ENCODE results near the gene CRACR2B. TPM values are rescaled to one million over a fixed set of nuclear protein-coding genes. Genes with fewer than 3 reads are reported as not detected.

CRACR2B gene
- 40.5 TPM for total RNA-seq

DNA sequence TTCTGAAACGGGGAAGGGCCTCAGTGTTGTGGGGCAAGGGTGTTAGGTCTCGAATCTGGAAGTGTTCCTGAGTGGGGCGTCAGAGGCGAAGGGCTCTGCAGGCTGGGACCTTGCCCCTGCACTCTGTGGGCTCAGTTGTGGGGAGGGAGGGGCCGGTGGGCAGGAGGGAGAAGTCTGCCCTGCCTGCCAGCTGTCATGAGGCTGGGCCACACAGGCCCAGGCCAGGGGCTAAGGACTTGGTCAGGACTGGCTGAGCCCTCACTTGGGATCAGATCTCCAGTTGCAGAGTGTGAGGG lies at the start of gene CRACR2B:
CRACR2B (plus strand) TSS at position 23 of the 296 bp plus-strand sequence. CDS start 689 bp downstream, outside the sequence.
- no peak for DNase-seq (ENCODE audit: low spot score)

DNA sequence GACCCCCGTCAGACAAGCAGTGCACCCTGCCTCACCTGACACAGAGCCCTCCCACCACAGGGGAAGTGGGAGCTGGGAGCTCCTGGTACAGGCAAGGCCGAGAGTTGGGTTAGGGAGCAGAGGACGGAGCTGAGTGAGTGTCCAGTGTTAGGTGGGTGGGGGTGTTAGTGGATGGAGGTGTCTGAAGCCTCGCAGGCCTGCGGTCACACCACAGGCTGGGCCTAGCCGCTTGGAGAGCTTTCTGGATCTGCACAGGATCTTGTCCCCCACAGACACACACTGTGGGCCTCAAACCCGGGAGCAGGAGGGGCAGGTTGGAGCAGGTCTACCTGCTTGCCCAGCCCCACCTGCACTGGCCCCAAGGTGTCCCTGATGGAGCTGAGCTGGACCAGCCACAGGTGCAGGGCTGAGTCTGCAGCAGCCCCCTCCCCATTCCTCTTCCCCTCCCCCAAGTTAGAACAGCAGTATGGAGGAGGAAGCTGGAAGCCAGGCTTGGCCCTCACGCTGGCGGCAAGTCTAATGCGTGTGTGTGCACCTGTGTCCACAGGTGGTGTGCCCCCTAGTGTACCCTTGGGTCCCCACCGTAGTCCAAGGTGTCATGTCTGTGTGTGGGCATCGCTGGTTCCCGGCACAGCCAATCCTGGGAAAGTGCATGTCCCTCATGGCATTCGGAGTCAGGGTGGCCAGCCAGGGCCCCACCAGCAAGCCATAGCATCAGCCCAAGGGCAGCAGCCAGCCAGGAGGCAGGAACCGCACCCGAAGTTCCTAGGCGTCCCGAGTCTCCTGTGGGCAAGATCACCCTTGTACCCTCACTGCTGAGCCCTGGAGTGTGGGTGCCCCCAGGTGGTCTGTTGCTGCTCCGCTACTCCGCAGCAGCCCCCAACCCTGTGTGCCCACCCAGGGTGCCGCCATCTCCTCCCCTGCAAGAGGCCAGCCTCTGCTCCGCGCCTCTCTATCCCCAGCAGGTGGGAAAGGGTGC lies 48.5 kb upstream of the CRACR2B start:
- no peak for DNase-seq (ENCODE audit: low spot score)

DNA sequence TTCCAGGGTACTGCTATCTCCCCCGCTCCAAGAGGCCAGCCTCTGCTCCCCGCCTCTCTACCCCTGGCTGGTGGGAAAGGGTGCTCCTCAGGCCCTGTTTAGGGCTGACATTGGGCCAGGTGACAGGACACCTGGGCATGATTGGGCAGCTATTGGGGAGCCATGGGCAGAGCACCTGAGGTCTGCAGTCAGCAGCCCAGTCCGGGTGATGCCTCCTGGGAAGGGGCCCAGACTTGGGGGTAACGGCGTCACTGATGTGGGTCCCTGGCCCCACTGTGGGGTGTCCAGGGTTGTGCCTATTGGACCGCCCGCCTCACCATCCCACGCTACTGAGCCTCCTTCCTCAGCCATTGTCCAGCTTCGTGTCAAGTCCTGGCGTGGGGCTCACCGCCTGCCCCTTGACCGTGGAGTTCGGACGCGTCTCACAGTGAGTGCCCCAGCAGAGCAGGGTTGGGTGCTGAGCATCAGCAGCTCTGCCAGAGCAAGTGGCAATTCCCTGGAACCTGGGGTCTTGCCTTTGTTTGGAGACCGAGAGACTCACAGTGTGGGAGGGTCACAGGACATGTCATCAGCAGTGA lies 47.7 kb upstream of the CRACR2B start:
- DNase-seq (ENCODE audit: low spot score), result no peak

- no peak for DNase-seq (ENCODE audit: low spot score)
Observed at GRCh38 chr11:782264-783174, 45.2 kb upstream of the CRACR2B start.

DNA sequence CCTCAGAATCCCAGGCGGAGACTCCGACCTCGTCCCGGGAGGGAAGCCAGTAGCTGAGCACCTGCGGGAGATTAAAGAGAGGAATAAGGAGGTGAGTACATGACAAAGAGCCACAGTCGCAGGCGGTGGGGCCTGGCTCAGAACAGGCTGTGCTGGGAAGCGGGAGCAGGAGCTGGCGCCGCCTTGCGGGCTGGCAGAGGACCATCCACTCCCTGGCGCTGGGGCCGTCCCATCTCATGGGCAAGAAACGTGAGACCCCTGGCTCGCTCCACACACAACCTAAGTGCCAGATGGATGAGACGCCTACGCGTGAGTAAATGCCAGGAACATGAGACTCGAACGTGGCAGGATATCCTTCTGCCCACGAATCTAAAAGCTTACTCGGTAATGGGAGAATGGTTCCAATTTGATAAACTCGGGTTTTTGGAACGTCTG lies 44.1 kb upstream of the CRACR2B start:
- peak; percentile 66 for DNase-seq (ENCODE audit: low spot score)

GRCh38 chr11:786235-787083 lies 41.3 kb upstream of the CRACR2B start:
- no peak for DNase-seq (ENCODE audit: low spot score)

GRCh38 chr11:787084-787675 lies 40.5 kb upstream of the CRACR2B start:
- no peak for DNase-seq (ENCODE audit: low spot score)

DNA sequence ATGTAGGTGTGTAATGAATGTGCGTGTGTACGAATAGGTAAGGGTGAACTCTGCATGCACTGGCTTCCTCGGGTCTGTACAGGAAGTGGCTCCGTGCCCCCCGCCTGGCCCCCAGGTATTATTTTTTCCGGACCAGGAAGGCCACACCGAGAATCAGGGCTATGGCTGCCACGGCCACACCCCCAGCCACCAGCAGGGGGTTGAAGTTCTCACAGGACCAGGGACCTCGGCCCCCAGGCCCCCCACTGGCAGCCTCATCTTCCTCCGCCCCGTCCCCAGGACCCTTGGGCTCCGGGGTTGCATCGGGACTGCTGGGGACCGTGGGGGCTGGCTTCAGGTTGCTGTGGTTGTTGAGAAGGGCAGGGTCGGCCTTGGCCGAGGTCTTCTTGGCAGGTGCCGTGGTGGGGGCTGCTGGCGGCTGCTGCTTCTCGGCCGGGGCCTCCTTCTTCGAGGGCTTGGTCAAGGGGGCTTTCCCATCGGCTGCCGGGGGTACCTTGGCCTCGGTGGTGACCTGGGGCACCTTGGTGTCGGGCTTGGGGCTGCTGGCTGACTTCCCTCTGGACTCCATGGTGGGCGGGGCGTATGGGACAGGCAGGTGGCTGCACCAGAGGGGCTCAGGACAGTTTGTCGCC lies 39.6 kb upstream of the CRACR2B start:
- DNase-seq (ENCODE audit: low spot score), result no peak

DNA sequence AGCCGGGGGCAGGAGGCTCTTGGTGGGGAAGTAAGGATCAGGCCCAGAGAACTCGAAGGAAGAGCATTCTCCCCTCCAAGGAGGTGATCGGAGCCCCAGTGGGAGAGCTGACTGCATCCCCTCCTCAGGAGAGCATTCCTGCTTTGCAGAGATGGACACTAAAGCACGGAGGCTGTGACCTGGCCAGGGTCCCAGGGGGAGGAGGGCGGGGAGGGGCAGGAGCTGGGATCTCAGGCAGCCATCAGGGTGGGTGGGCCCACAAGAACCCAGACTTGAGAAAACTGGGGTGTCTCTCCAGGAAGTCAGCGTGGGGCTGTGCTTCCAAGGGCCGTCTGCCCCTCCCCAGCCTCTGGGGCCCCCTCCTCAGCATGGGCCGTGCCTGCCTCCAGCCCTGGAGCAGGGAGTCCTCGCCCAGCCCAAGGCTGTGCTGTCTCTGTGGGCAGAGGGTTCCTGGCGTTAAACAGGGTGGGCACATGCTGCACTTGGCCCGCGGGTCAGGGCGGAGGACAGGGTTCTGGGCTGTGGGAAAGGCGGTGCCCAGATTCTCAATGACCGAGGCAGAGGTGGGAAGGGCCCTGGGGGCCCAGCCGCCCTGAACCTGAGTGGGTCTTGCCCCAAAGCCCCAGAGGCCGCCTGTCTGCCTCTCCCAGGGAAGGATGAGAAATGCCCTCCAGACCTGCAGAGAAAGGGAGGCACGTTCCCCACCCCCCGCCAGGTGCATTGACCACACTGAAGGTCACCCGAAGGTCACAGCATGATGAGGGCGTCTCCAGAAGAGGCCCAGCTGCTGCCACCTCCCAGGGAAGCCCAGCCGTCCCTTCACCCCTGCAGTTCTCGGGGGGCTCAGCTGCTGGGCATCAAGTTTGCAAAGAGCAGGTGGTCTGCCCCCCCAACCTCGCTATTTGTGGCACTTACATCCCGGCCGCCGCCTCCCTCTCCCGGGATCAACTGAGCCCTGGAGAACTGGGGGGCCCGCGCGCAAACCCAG lies 38.5 kb upstream of the CRACR2B start:
- no peak for DNase-seq (ENCODE audit: low spot score)

DNA sequence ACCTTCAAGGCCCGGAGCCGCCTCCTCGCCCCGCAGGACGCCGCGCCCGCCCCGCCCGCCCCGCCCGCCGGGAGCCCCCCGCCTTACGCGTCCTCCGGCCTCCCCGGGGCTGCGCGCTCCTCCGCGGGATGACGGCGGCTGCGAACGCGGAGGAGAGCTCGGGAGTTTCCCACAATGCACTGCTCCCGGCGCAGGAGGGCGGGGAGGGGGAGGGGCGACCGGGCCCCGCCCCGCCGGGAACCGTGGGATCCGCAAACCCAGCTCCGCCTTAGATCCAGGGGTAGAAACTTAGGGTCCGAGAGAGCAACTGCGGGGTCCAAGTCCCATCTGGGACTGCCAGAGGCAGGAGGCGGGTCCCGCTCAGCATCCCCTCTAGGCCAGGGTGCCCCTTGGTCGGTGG lies 37.8 kb upstream of the CRACR2B start, which contains the start of gene CEND1:
CEND1 (minus strand) TSS at position 148 of the 400 bp plus-strand sequence. CDS start 1,514 bp downstream, outside the sequence.
- no peak for DNase-seq (ENCODE audit: low spot score)

- DNase-seq (ENCODE audit: low spot score), result no peak
Observed at GRCh38 chr11:790721-791564, 36.8 kb upstream of the CRACR2B start.

- DNase-seq (ENCODE audit: low spot score), result no peak
Observed at GRCh38 chr11:791658-792534, 35.8 kb upstream of the CRACR2B start.

DNA sequence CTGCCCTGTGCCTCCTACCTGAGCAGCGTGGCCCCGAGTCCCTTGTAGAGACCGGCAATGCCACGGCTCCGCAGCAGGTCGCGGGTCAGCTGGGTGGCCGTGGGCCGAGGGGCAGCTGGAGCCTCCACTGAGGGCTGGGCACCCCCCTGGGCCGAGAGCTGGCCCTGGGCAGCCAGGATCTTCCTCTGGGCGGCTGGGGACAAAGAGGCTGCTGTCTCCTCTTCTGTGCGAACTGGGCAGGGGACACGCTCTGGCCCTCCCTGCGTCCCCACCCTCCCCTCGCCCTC lies 35.2 kb upstream of the CRACR2B start:
- no peak for DNase-seq (ENCODE audit: low spot score)

DNA sequence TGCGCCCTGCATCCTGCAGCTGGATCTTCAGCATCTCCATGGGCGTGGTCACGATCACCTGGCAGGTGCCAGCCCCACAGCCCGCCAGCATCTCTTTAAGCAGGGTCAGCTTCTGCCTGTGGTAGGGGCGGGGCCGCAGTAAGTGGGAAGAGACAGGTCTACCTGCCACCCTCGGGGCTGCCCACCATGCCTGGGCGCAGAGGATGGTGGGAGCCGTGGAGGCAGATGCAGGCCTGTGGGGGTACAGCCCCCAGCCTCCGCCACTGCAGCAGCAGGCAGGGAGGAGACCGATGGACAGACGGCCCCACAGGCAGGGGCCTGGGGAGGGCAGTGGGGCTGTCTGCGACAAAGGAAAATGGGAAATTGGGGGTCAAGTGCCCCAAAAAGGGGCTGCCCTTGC lies 34.8 kb upstream of the CRACR2B start:
- DNase-seq (ENCODE audit: low spot score), result no peak

- no peak for DNase-seq (ENCODE audit: low spot score)
Observed at GRCh38 chr11:793556-793955, 34.2 kb upstream of the CRACR2B start.

DNA sequence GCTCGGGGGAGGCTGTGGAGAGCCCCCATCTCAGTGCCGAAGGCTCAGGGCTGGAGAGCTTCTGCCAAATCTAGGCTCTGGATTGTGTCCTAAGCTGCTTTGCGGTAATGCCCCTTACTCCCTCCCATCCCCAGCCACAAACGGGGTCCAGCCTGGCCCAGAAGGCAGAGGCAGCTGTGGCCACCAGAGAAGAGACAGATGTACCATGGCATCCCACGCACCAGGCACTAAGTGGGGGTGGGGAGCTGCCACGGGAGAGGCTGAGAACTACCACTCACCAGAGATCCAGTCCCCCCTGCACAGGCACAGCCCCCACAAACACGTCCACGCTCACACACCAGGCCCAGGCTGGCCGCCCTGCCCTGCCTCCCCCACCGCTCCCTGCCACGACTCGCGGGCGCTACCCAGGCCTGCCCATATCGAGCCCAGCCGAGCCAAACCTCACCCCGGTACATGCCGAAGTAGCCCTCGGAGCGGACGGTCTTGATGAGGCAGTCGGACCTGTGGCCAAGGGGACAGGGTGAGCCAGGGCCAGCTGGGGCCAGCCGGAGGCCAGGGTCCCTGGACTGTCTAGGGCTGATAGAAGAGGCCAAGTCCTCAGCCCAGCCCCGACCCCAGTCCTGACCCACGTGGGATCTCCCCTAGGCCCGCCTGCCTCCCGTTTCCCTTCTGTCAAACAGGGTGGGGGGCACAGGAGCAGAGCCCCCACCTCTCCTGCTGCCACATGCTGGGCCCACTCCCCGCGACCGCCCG lies 33.5 kb upstream of the CRACR2B start:
- DNase-seq (ENCODE audit: low spot score), result no peak
